ENCODE results near the gene EML4. TPM values are rescaled to one million over a fixed set of nuclear protein-coding genes. Genes with fewer than 3 reads are reported as not detected.

EML4 gene
- total and polyA plus RNA-seq, 2 donors (not counting 1 experiment from before 2014, with no cell fraction given), result 49.4 to 134 TPM

GRCh38 chr2:42189235-42189566 is 20.0 kb downstream of the EML4 start:
- H3K4me1 Mint-ChIP-seq, result peaks cover 57% of the 10 kb centered on the region
- no peaks in the 10 kb centered on the region for H3K27me3 ChIP-seq (replicated peaks in 1 of 4; ENCODE audit: control extremely low read depth in 1 of 4, control insufficient read depth in 3 of 4, insufficient read depth in 4 of 4, low read length in 3 of 4)
- no peak overlapping the region for H3K4me3 ChIP-seq (ENCODE audit: control extremely low read depth in 1 of 5, extremely low read depth in 1 of 5, insufficient read depth in 1 of 5, low read depth in 2 of 5, low read length in 4 of 5)
- H3K9me3 ChIP-seq (ENCODE audit: control extremely low read depth in 1 of 3, control insufficient read depth in 2 of 3, insufficient read depth in 1 of 3, low read length in 2 of 3), result no peaks in the 10 kb centered on the region
- H3K79me2 ChIP-seq (ENCODE audit: control insufficient read depth, insufficient read depth, low read length), result peaks cover 100% of the 10 kb centered on the region
- H3K4me2 ChIP-seq (replicated peaks; ENCODE audit: low read depth, low read length, poor library complexity, severe bottlenecking), result no peak overlapping the region
- H3K9ac ChIP-seq (ENCODE audit: low read length), result no peak overlapping the region
- no peak for TF ChIP-seq CTCF (IDR thresholded peaks at IDR 0.05)
- TF ChIP-seq EZH2 (IDR thresholded peaks at IDR 0.05; ENCODE audit: borderline replicate concordance, insufficient read depth, low read depth, low read length, poor library complexity, severe bottlenecking), result no peak
- H3K9me3 Mint-ChIP-seq (ENCODE audit: insufficient read depth), result no peaks in the 10 kb centered on the region
- H3K27ac Mint-ChIP-seq, result peak overlapping the region; percentile 20
- CTCF ChIA-PET, result interaction anchor here (2.8 kb wide), 1 partner anchor 94 kb away, joined by 10 read pairs; no protein-coding TSS in a partner anchor
- ATAC-seq (ENCODE audit: low read depth) (no peak), DNase-seq (no peak)
- intact Hi-C loops (cut with micrococcal nuclease), result no loop called here
- H4K20me1 ChIP-seq (ENCODE audit: control insufficient read depth, insufficient read depth, low read length, poor library complexity, severe bottlenecking), result peaks cover 71% of the 10 kb centered on the region
- no peak overlapping the region for H3K4me3 Mint-ChIP-seq
- no peak overlapping the region for H3K27ac ChIP-seq (ENCODE audit: low read length in 2 of 2)
- H3K36me3 ChIP-seq (replicated peaks in 1 of 2; ENCODE audit: control extremely low read depth in 1 of 2, control insufficient read depth in 1 of 2, extremely low read depth in 1 of 2, insufficient read depth in 2 of 2, low read length in 1 of 2), result peaks cover 0 to 4% of the 10 kb centered on the region in 2 experiments
- no peaks in the 10 kb centered on the region for H3K27me3 Mint-ChIP-seq
- H3K4me1 ChIP-seq (ENCODE audit: control insufficient read depth in 2 of 2, insufficient read depth in 2 of 2, low read length in 2 of 2), result peaks cover 19 to 41% of the 10 kb centered on the region in 2 donors
- WGBS (ENCODE audit: insufficient coverage), result 100% methylated on average over 1 of the region's 2 CpGs
- no peak overlapping the region for H2AFZ ChIP-seq (ENCODE audit: insufficient read depth, low read depth, low read length, poor library complexity, severe bottlenecking)
- POLR2A ChIA-PET, result no interaction called here

- ChIA-PET POLR2A (no interaction called here), CTCF (interaction anchor here (0.5 to 2.8 kb wide), 5 partner anchors 38 to 103 kb away, joined by 3 to 10 read pairs (median 5); no protein-coding TSS in a partner anchor)
- Mint-ChIP-seq H3K27me3 (no peaks in the 10 kb centered on the region), H3K27ac (peak overlapping the region; percentile 12), H3K4me1 (peaks cover 53% of the 10 kb centered on the region), H3K9me3 (ENCODE audit: insufficient read depth) (no peaks in the 10 kb centered on the region), H3K4me3 (no peak overlapping the region)
- no peaks in the 10 kb centered on the region for H3K9me3 ChIP-seq (ENCODE audit: control extremely low read depth in 1 of 3, control insufficient read depth in 2 of 3, insufficient read depth in 1 of 3, low read length in 2 of 3)
- H3K79me2 ChIP-seq (ENCODE audit: control insufficient read depth, insufficient read depth, low read length), result peaks cover 100% of the 10 kb centered on the region
- peak overlapping the region in 1 of 2 donors; percentile 6 for H3K27ac ChIP-seq (ENCODE audit: low read length in 2 of 2)
- peaks cover 12 to 32% of the 10 kb centered on the region in 2 donors for H3K4me1 ChIP-seq (ENCODE audit: control insufficient read depth in 2 of 2, insufficient read depth in 2 of 2, low read length in 2 of 2)
- no peak for ATAC-seq (ENCODE audit: low read depth)
- no peak overlapping the region for H3K4me2 ChIP-seq (replicated peaks; ENCODE audit: low read depth, low read length, poor library complexity, severe bottlenecking)
- TF ChIP-seq CTCF (IDR thresholded peaks at IDR 0.05), result no peak
- no peak for TF ChIP-seq EZH2 (IDR thresholded peaks at IDR 0.05; ENCODE audit: borderline replicate concordance, insufficient read depth, low read depth, low read length, poor library complexity, severe bottlenecking)
- no peak overlapping the region for H2AFZ ChIP-seq (ENCODE audit: insufficient read depth, low read depth, low read length, poor library complexity, severe bottlenecking)
- peaks cover 0 to 4% of the 10 kb centered on the region in 2 experiments for H3K36me3 ChIP-seq (replicated peaks in 1 of 2; ENCODE audit: control extremely low read depth in 1 of 2, control insufficient read depth in 1 of 2, extremely low read depth in 1 of 2, insufficient read depth in 2 of 2, low read length in 1 of 2)
- no peak for DNase-seq
- H3K4me3 ChIP-seq (ENCODE audit: control extremely low read depth in 1 of 5, extremely low read depth in 1 of 5, insufficient read depth in 1 of 5, low read depth in 2 of 5, low read length in 4 of 5), result no peak overlapping the region
- H3K27me3 ChIP-seq (replicated peaks in 1 of 4; ENCODE audit: control extremely low read depth in 1 of 4, control insufficient read depth in 3 of 4, insufficient read depth in 4 of 4, low read length in 3 of 4), result no peaks in the 10 kb centered on the region
- 100% methylated on average over 1 of the region's 2 CpGs for WGBS (ENCODE audit: insufficient coverage)
- H4K20me1 ChIP-seq (ENCODE audit: control insufficient read depth, insufficient read depth, low read length, poor library complexity, severe bottlenecking), result peaks cover 63% of the 10 kb centered on the region
- intact Hi-C loops (cut with micrococcal nuclease), result no loop called here
- no peak overlapping the region for H3K9ac ChIP-seq (ENCODE audit: low read length)
Measured at GRCh38 chr2:42190191-42190590, 21.0 kb downstream of the EML4 start.
